ENCODE measurements around the gene CEP164.

- no peak for TF ChIP-seq CTCF (conservative IDR thresholded peaks at IDR 0.05; ENCODE audit: low read depth, low read length)
- TF ChIP-seq EZH2 (IDR thresholded peaks at IDR 0.05; ENCODE audit: low read length, unreplicated experiment): no peak
- no peak for TF ChIP-seq EZH2phosphoT487 (IDR thresholded peaks at IDR 0.05; ENCODE audit: borderline replicate concordance, low read length)
Measured at GRCh38 chr11:117391181-117391580, 63.5 kb downstream of the CEP164 start.

Data from PC-3 (cell line).